Measurements from ENCODE around the gene CHCHD3.
"Not testable (repeated sequence)": the region's sequence is repeated elsewhere in the genome, so short reads cannot be mapped to it uniquely, and the experiment has no call there.

GRCh38 chr7:132929944-132930343 lies 151.9 kb downstream of the CHCHD3 start:
- TF ChIP-seq CTCF, EZH2, EZH2phosphoT487 (IDR thresholded peaks at IDR 0.05): not testable (repeated sequence)
